ENCODE data around the gene IKBKE.

Gene IKBKE

DNA sequence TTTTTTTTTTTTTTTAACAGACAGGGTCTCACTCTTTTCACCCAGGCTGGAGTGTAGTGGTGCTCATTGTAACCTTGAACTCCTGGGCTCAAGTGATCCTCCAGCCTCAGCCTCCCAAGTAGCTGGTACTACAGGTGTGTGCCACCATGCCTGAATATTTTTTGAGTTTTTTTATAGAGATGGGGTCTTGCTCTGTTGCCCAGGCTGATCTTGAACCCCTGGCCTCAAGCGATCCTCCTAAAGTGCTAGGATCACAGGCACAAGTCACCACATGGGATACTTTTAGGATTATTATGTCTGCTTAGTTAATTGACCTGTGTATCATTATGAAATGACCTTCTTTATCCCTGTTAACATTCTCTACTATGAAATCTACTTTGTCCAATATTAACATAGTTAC is 75.1 kb downstream of the IKBKE start:
- no peak for DNase-seq

Measured in suppressor macrophage (primary cell).